HG02973 (cell line): ENCODE measurements around the gene DLG2.
"Not testable (repeated sequence)": the region's sequence is repeated elsewhere in the genome, so short reads cannot be mapped to it uniquely, and the experiment has no call there.

ENCODE experiments used
- ATAC-seq: cut with Tn5 transposase; IDR thresholded peaks from one replicate; pipeline ENCODE4 v1.9.1; 2021; ENCODE audit warnings: moderate library complexity; ENCODE audit not compliant: unreplicated experiment

DLG2 gene

GRCh38 chr11:84316866-84317555 lies 1310.1 kb downstream of the DLG2 start:
- ATAC-seq, result no peak

DNA sequence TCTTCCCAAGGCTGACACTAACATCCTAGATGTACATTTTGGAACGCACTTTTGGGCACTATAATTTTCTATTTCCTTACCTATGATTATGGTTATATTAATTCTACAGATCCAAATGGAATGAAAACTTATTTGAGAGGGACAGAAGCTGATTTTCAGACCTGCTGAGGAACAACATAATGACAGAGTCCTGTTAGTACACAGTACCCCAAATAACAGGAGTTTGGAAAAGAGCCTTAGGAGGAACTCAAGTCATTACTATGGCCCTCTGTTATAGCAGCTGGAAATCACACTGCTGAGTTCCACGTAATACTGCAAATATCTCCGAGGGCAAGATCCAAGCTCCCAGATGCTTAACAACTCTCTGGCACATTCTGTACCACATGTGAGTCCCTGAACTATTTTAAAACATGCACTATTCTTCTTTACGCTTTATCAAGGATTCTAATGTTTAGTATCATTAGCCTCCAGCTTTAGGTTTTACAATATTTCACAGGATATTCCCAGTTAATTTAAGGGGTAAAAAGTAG lies 1313.2 kb downstream of the DLG2 start:
- no peak for ATAC-seq

GRCh38 chr11:84310268-84310667 lies 1316.9 kb downstream of the DLG2 start:
- ATAC-seq, result no peak

- ATAC-seq, result not testable (repeated sequence)
These were observed 1318.7 kb downstream of the DLG2 start for GRCh38 chr11:84308491-84308890.

DNA sequence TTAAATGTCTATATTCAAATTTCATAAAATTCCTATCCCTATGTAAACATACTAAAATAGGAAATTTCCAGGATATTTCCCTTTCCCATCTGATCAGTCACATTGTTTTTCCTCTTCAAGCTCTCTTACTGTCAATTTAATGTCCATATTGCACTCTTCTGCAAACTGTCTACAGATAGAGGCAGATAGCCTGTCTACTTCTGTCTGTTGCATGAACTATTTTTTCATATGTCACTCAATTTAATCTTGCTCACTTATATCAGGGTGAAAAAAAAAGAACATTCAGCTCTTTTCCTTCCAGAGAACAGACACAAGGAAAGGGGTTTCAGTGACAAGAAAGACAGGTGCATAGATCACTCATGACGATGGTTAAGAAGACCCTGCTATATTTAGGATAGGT lies 1327.1 kb downstream of the DLG2 start:
- no peak for ATAC-seq

DNA sequence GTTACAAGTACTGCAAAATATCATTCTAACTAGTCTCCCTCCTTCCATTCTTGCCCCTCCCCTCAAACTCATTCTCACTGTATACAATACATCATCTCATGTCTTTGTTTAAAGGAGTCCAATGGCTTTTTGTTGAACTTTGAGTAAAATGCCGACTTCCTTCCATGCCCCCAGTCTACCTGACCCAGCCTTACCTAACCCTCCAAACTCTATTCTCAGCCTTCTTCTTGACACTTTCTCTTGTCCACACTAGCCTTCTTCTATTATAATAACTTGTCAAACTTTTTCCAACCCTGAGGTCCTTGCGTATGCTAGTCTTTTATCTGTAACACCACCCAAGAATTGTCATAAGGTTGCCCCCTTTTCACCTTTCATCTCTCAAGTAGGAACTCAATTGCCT lies 1329.6 kb downstream of the DLG2 start:
- no peak for ATAC-seq

- ATAC-seq, result no peak
These were observed 1331.3 kb downstream of the DLG2 start for GRCh38 chr11:84295815-84296214.

DNA sequence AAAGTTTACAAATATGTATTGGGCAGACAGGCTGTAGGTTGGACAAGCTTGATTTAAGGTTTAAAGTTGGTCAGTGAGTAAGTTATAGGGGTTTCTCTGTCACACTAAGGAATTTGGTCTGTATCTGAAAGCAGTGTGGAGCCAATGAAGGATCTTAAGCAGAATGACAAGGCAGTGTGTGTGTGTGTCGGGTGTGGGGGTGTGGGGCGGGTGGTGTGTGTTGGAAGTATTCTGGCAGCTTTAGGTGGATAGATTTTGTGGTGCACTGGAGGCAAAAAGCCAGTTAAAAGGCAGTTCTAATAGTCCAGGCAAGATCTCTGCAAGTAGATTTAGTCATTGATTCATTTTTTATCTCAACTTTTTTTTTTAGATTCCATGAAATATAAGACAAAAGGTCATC lies 1334.2 kb downstream of the DLG2 start:
- no peak for ATAC-seq

- ATAC-seq, result no peak
These were observed 1335.1 kb downstream of the DLG2 start for GRCh38 chr11:84292006-84292405.

GRCh38 chr11:84290647-84291046 lies 1336.5 kb downstream of the DLG2 start:
- ATAC-seq, result no peak

DNA sequence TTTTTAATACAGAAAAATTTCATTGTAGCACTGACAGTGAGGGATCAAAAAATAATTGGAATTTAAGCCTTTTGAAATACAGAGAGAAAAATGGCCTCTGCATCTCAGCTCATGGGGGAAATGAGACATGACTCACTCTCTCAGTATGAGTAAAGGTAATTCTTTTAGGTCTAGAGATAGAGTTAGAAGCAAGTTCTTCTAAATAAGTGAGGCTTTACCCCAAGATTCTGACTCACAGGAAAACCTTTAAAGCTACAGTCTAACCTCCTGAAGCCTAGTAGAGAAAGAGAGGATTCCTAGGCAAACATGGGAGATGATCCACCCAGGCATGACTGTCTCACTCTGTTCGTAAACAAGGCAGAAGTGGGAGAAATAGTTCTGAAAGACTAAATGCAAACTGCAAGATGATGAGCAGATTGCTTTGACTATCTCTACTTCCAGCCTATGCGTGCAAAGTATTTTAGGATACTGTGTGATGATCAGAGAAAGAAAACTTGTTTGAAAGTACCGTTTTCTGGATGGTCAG lies 1337.7 kb downstream of the DLG2 start:
- ATAC-seq, result peak; percentile 100

DNA sequence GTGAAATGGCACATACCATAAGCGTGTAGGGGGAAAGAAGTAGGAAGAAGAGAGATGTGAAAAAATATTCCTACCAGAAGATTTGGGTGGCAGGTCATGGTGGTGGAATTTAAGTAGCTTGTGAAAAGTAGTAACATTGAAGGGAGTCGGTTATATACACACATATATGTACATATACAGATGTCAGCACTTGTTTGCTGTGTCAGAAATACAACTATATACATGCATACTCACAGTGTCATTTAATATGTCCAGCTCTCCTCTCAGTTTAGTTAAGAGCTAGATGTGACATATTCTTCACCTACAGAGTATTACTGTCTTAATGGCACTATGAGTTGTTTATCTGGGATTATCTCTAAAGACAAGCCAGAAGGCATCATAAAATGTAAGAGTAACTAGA lies 1353.6 kb downstream of the DLG2 start:
- no peak for ATAC-seq

- ATAC-seq, result no peak
These were observed 1356.7 kb downstream of the DLG2 start for GRCh38 chr11:84270466-84270865.

- ATAC-seq, result no peak
These were observed 1363.1 kb downstream of the DLG2 start for GRCh38 chr11:84264066-84264465.

DNA sequence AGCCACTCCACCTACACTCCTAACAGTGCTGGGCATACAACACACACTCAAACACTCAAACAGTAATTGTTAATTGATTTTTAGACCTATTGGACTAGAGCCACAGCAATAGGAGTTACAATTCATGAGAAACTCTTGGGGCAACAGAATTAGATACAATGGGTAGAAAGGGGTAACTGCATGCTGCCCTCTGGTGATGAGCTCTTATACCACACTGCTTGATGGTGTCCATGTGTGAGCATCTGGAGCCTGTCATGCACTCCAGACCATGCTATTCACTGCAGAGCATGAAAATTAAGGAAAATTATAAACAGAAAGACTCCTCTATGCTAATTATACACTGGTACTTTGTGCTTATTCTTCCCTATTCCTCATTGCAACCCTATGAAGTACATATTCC lies 1365.4 kb downstream of the DLG2 start:
- peak; percentile 60 for ATAC-seq

- ATAC-seq, result no peak
These were observed 1366.3 kb downstream of the DLG2 start for GRCh38 chr11:84260862-84261261.

DNA sequence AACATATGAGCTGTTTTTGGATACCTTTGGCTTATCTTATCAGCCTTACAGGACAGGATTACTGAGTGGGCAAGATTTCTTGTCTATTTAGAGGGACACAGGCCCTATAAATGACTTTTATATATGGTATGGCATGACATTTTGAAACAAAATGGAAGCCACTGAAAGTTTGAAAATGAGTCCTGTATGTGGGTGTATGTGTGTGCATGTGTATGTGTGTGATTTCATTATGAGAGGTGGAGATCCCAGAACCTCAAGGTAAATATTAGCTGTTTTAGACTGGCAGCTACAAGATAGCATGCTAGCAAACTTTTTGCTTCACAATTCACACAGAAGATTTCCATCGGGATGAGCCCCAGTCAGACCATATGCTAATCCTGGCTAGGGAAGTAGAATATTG lies 1370.5 kb downstream of the DLG2 start:
- no peak for ATAC-seq

DNA sequence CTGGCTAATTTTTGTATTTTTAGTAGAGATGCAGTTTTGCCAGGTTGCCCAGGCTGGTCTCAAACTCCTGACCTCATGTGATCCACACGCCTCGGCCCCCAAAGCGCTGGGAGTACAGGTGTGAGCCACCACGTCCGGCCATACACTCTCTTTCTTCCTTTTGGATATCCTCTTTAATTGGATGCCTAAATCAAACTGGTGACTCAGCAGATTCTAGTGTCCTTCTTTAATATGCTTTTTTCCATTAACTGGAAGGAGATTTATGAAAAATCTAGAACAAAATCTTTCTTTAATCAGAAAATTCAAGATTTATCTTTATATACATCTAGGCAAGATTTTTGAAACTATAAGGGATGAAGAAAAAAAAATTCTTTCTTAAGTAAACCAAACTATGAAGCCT lies 1371.7 kb downstream of the DLG2 start:
- no peak for ATAC-seq

GRCh38 chr11:84250834-84251613 lies 1376.1 kb downstream of the DLG2 start:
- ATAC-seq, result no peak

DNA sequence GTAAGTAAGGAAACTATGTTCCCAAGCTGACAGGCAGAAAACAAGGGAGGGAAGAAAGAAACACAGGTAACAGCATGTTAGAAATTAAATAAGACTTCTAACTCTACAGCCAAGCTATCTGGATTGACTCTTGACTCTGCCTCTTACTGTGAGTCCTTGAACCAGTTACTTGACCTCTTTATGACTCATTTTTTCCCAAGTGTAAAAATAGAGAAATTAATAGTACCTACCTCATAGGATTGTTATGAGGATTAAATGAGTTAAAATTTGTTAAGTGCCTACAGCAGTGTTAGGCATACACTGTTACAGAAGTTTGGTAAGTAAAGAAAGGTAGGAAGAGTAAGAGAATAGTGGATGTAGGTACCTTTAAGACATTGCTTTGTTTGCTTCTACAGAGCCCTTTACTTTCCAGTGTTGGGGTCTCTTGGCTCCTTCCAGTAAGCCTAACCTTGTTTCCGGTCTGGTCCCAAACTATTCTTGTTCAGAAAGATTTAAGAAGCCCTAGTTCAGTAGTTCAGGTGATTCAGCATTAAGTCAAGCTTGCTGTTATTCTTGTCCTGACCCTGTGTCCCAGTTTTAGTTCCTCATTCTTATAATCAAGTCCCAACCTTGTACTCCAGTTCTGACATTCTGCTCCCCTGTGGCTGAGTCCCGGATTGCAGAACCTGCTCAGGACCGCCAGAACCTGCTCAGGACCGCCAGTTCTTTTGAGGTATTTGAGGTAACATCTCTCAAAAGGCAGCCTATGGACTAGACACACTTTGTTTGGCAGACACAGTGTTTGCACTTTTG lies 1377.6 kb downstream of the DLG2 start:
- ATAC-seq, result peak; percentile 57

- no peak for ATAC-seq
These were observed 1379.2 kb downstream of the DLG2 start for GRCh38 chr11:84247926-84248325.
